HepG2 (cell line): Measurements from ENCODE around the gene TPST2. TPM values are rescaled to one million over a fixed set of nuclear protein-coding genes. Genes with fewer than 3 reads are reported as not detected.

Experiments
- ATAC-seq: fragments of 200-7000 bp; cut with Tn5 transposase; 3 replicates; pipeline ENCODE4 v1.9.1; 2020; ENCODE audit warnings: mild to moderate bottlenecking, moderate library complexity
- BruUV-seq: library from RNA; stranded (reverse); fragments of 400-500 nt; replicated peaks from 2 replicates; lab custom pipeline; 2021; lab: Mats Ljungman, UMichigan
- CTCF ChIA-PET: fragments of 300-600 bp; formaldehyde crosslinking; extraction: SDS; loops from one replicate; lab custom pipeline; 2021; ENCODE audit warnings: low total read pairs, inconsistent platforms, low intra/inter-chr PET ratio; lab: Yijun Ruan, JAX
- POLR2A ChIA-PET: fragments of 350-600 bp; sonication (Branson Sonifier 250); formaldehyde crosslinking; loops from one replicate; lab custom pipeline; 2020; ENCODE audit warnings: antibody characterized with exemption, inconsistent platforms; lab: Yijun Ruan, JAX
- DNase-seq: peaks from one replicate; pipeline ENCODE4 v3.0.0-alpha.2; 2015; ENCODE audit warnings: low spot score
- FAIRE-seq: peaks from 3 replicates; lab custom pipeline; 2011; peaks lifted over from hg19 to GRCh38; lab: Jason Lieb, UNC
- H2AFZ ChIP-seq: one replicate; pipeline ENCODE4 v1.6.1; 2011; ENCODE audit warnings: low read length, inconsistent platforms
- H3K27ac ChIP-seq: fragments of 300-600 bp; 3 replicates; pipeline ENCODE4 v1.8.0; 2011; ENCODE audit warnings: mixed run types, mild to moderate bottlenecking, mixed read lengths, low read length, inconsistent platforms; ENCODE audit not compliant: insufficient read depth; ENCODE audit errors: extremely low read length
- H3K27me3 ChIP-seq, 2 experiments: fragments of 200-600 bp in 1 of 2; 2 replicates in 1 of 2; 3 replicates in 1 of 2; pipeline versions ENCODE4 v1.6.0 to v1.8.0; 2011; ENCODE audit warnings: low read length in 2 of 2, mild to moderate bottlenecking in 2 of 2, moderate library complexity in 2 of 2, inconsistent platforms in 1 of 2; ENCODE audit not compliant: insufficient read depth in 2 of 2, control insufficient read depth in 1 of 2
- H3K36me3 ChIP-seq, 2 experiments: fragments of 200-600 bp in 1 of 2; replicated peaks in 1 of 2; 2 replicates in 1 of 2; 3 replicates in 1 of 2; pipeline versions ENCODE4 v1.5.1 to v1.8.0; 2011; ENCODE audit warnings: low read length in 2 of 2, inconsistent platforms in 1 of 2; ENCODE audit not compliant: insufficient read depth in 2 of 2, control insufficient read depth in 1 of 2
- H3K4me1 ChIP-seq: 2 replicates; pipeline ENCODE4 v1.5.1; 2012; ENCODE audit warnings: low read length, inconsistent platforms; ENCODE audit not compliant: insufficient read depth
- H3K4me2 ChIP-seq: 2 replicates; pipeline ENCODE4 v1.6.0; 2011; ENCODE audit warnings: low read depth, low read length, inconsistent platforms
- H3K4me3 ChIP-seq, 3 experiments: fragments of 200-600 bp in 1 of 3; sonication (generic), shearing (Covaris generic) in 1 of 3; replicated peaks in 1 of 3; 2 replicates each; pipeline ENCODE4 v1.5.1; 2011 to 2016; ENCODE audit warnings: low read length in 3 of 3, inconsistent platforms in 2 of 3, low read depth in 2 of 3, mild to moderate bottlenecking in 2 of 3, control low read depth in 1 of 3, mixed read lengths in 1 of 3; ENCODE audit not compliant: insufficient read depth in 1 of 3
- H3K79me2 ChIP-seq: one replicate; pipeline ENCODE4 v1.6.1; 2011; ENCODE audit warnings: low read length, inconsistent platforms; ENCODE audit not compliant: insufficient read depth
- H3K9ac ChIP-seq: 2 replicates; pipeline ENCODE4 v1.6.0; 2011; ENCODE audit warnings: mild to moderate bottlenecking, low read depth, low read length, inconsistent platforms; ENCODE audit not compliant: insufficient read depth
- H3K9me3 ChIP-seq: 2 replicates; pipeline ENCODE4 v1.5.1; 2012; ENCODE audit warnings: mild to moderate bottlenecking, low read length
- H4K20me1 ChIP-seq: 2 replicates; pipeline ENCODE4 v1.6.0; 2011; ENCODE audit warnings: inconsistent platforms, mild to moderate bottlenecking, low read length, moderate library complexity; ENCODE audit not compliant: insufficient read depth
- ADNP ChIP-seq: sonication (generic); formaldehyde crosslinking; IDR thresholded peaks from 2 replicates; pipeline ENCODE4 v1.4.0; 2020; ENCODE audit warnings: missing genetic modification reagents
- KDM3A ChIP-seq: IDR thresholded peaks from 2 replicates; pipeline ENCODE4 v1.6.1; 2018; ENCODE audit warnings: low read depth, missing compliant biosample characterization
- NRL ChIP-seq: sonication (generic); formaldehyde crosslinking; IDR thresholded peaks from 2 replicates; pipeline ENCODE4 v1.5.0; 2020; ENCODE audit warnings: missing genetic modification reagents, mild to moderate bottlenecking, moderate library complexity, borderline replicate concordance
- PAWR ChIP-seq: sonication (generic); formaldehyde crosslinking; IDR thresholded peaks from 2 replicates; pipeline ENCODE4 v1.4.0; 2020; ENCODE audit warnings: missing genetic modification reagents, mild to moderate bottlenecking, borderline replicate concordance
- RBM39 ChIP-seq: fragments of 200-400 bp; formaldehyde crosslinking; IDR thresholded peaks from one replicate; pipeline ENCODE4 v1.6.1; 2018; ENCODE audit warnings: antibody characterized with exemption, mild to moderate bottlenecking, low read depth, low read length; ENCODE audit not compliant: poor library complexity, severe bottlenecking
- ZFP62 ChIP-seq: sonication (generic); formaldehyde crosslinking; IDR thresholded peaks from 2 replicates; pipeline ENCODE4 v1.4.0; 2020; ENCODE audit warnings: missing genetic modification reagents
- WGBS: methylation state at CpG from one replicate; pipeline ENCODE4 v1.1.6; 2017; ENCODE audit warnings: low lambda C conversion rate; 5-methylcytosine and 5-hydroxymethylcytosine counted together
- in situ Hi-C: cut with HindIII; loops from 2 replicates; pipeline ENCODE4 v1.10.0; 2017; ENCODE audit warnings: low pct_unique_long_range_greater_than_20kb; ENCODE audit not compliant: extremely low pct_ligation_motif_present
- intact Hi-C: fragments of 100-400 bp; cut with micrococcal nuclease; formaldehyde crosslinking; loops from one replicate; pipeline ENCODE4 v1.10.0; 2022; ENCODE audit not compliant: unreplicated experiment
- polyA plus RNA-seq, 8 experiments: library from polyadenylated mRNA; depleted of rRNA in 3 of 8; stranded (reverse) in 7 of 8; unstranded in 1 of 8; fragments of >200 nt; fragmentation: Illumina TruSeq in 4 of 8; extraction: Trizol in 4 of 8; gene quantifications; 2 replicates each; pipeline versions ENCODE4 v1.2.1 to v1.2.3, GENCODE V29; 2011 to 2016; ENCODE audit warnings: low read depth in 4 of 8, missing spikeins in 1 of 8, mixed read lengths in 1 of 8; ENCODE audit not compliant: insufficient read depth in 1 of 8
- total RNA-seq, 5 experiments: library from RNA; depleted of rRNA; stranded (reverse); fragments of >200 nt; fragmentation: Illumina TruSeq; extraction: Trizol; gene quantifications; 2 replicates each; pipeline ENCODE4 v1.2.3, GENCODE V29; 2016; ENCODE audit warnings: low read depth in 1 of 5
- TF ChIP-seq, protein P1 (sequence below): sonication (generic); formaldehyde crosslinking; conservative IDR thresholded peaks from 2 replicates; pipeline ENCODE4 v1.8.0; 2022; ENCODE audit warnings: mild to moderate bottlenecking, moderate library complexity, missing genetic modification reagents
- TF ChIP-seq, protein P2 (sequence below): IDR thresholded peaks from 2 replicates; pipeline ENCODE4 v1.6.1; 2012; ENCODE audit warnings: inconsistent platforms
- TF ChIP-seq, protein P3 (sequence below): sonication (generic); formaldehyde crosslinking; IDR thresholded peaks from 2 replicates; pipeline ENCODE4 v1.5.0; 2020; ENCODE audit warnings: mild to moderate bottlenecking, low read depth, missing genetic modification reagents, borderline replicate concordance

The TPST2 gene
- total and polyA plus RNA-seq, 2 of the 13 experiments (the other 11 are each of a cell fraction or from before 2014, with no cell fraction given), result 15.2 to 23.8 TPM

DNA sequence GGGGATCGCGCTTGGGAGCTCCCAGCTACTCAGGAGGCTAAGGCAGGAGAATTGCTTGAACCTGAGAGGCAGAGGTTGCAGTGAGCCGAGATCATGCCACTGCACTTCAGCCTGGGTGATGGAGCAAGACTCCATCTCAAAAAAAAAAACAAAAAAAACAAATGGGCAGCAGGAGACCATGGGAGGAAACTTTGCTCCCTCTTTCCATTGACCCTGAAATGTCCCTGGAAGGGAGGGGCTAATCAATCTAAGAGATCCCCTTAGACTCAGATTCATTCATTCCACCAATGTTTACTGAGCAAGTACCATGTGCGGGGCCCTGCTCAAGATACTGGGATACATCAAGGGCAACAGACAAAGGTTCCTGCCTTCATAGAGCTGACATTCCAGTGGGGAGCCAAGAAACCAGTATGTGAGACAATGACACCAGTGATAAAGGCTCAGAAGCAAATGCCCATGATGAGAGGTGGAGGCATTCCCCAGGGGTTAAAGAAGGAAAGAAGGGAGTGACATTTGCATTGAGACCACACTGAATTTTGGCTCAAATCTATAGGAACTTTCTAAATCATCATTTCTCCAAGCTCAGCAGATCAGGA is 39.9 kb downstream of the TPST2 start:
- intact Hi-C loops, result no loop called here
- H3K9me3 ChIP-seq, result no peaks in the 10 kb centered on the region
- DNase-seq (peak; percentile 3), ATAC-seq (peak; percentile 47), FAIRE-seq (no peak)
- no peaks in the 10 kb centered on the region for H3K36me3 ChIP-seq
- no peaks in the 10 kb centered on the region for H3K79me2 ChIP-seq
- TF ChIP-seq, protein P1, sequence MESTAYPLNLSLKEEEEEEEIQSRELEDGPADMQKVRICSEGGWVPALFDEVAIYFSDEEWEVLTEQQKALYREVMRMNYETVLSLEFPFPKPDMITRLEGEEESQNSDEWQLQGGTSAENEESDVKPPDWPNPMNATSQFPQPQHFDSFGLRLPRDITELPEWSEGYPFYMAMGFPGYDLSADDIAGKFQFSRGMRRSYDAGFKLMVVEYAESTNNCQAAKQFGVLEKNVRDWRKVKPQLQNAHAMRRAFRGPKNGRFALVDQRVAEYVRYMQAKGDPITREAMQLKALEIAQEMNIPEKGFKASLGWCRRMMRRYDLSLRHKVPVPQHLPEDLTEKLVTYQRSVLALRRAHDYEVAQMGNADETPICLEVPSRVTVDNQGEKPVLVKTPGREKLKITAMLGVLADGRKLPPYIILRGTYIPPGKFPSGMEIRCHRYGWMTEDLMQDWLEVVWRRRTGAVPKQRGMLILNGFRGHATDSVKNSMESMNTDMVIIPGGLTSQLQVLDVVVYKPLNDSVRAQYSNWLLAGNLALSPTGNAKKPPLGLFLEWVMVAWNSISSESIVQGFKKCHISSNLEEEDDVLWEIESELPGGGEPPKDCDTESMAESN (CRISPR knock-in tag), result peak; percentile 48; the same call in 1 of the 2 replicates
- no peak for TF ChIP-seq RBM39
- ChIA-PET POLR2A (no interaction called here), CTCF (no interaction called here)
- no peaks in the 10 kb centered on the region for H3K27me3 ChIP-seq
- H2AFZ ChIP-seq, result no peak overlapping the region
- 69% methylated on average over 3 of the region's 4 CpGs for WGBS
- H3K4me1 ChIP-seq, result peaks cover 18% of the 10 kb centered on the region
- H3K9ac ChIP-seq, result no peak overlapping the region
- in situ Hi-C loops, result no loop called here
- no TSS peak for BruUV-seq
- H3K4me2 ChIP-seq, result no peak overlapping the region
- H4K20me1 ChIP-seq, result no peaks in the 10 kb centered on the region
- no peak overlapping the region for H3K4me3 ChIP-seq
- peak overlapping the region; percentile 48 for H3K27ac ChIP-seq

DNA sequence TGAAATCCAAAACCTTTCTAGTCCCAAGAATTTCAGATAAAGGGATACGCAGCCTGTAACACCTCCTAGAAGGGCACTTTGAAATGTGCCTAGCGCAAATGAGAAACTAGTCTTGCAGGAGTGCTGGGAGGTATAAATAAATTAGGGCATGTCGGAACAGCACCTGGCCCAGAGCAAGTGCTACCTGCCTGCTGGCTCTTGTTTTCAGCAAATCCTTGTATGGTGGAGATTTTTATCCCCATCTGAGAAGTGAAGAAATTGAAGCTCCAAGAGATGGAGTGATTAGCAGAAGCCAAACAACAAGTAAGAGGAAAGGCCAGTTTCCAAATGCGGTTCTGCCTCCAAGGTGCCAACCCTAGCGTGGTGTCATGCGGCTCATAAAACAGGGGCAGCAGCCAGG is 40.9 kb downstream of the TPST2 start:
- FAIRE-seq (no peak), ATAC-seq (no peak), DNase-seq (no peak)
- no peak overlapping the region for H3K4me2 ChIP-seq
- no peak overlapping the region for H3K9ac ChIP-seq
- no peak overlapping the region for H3K27ac ChIP-seq
- ChIA-PET CTCF (no interaction called here), POLR2A (no interaction called here)
- in situ Hi-C loops, result no loop called here
- TF ChIP-seq, protein P2, sequence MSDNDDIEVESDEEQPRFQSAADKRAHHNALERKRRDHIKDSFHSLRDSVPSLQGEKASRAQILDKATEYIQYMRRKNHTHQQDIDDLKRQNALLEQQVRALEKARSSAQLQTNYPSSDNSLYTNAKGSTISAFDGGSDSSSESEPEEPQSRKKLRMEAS, result no peak
- TF ChIP-seq KDM3A (CRISPR knock-in tag) (no peak), NRL (CRISPR knock-in tag) (no peak), PAWR (CRISPR knock-in tag) (no peak), ADNP (CRISPR knock-in tag) (no peak), RBM39 (no peak), ZFP62 (CRISPR knock-in tag) (no peak)
- TF ChIP-seq, protein P3, sequence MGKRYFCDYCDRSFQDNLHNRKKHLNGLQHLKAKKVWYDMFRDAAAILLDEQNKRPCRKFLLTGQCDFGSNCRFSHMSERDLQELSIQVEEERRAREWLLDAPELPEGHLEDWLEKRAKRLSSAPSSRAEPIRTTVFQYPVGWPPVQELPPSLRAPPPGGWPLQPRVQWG (CRISPR knock-in tag), result no peak
- H3K27me3 ChIP-seq, result no peaks in the 10 kb centered on the region
- WGBS, result 81% methylated on average over 6 of the region's 6 CpGs
- H3K9me3 ChIP-seq, result no peaks in the 10 kb centered on the region
- H2AFZ ChIP-seq, result no peak overlapping the region
- BruUV-seq, result no TSS peak
- H3K79me2 ChIP-seq, result no peaks in the 10 kb centered on the region
- peaks cover 22% of the 10 kb centered on the region for H3K4me1 ChIP-seq
- H3K4me3 ChIP-seq, result no peak overlapping the region
- no peaks in the 10 kb centered on the region for H3K36me3 ChIP-seq
- intact Hi-C loops, result no loop called here
- H4K20me1 ChIP-seq, result no peaks in the 10 kb centered on the region
